Measurements from ENCODE around the gene CA5B. TPM values are rescaled to one million over a fixed set of nuclear protein-coding genes. Genes with fewer than 3 reads are reported as not detected.

The CA5B gene
- total and polyA plus RNA-seq, 10 of the 15 experiments (the other 5 are each of a cell fraction or from before 2014, with no cell fraction given): 1.2 to 6.0 (median 3.2) TPM

DNA sequence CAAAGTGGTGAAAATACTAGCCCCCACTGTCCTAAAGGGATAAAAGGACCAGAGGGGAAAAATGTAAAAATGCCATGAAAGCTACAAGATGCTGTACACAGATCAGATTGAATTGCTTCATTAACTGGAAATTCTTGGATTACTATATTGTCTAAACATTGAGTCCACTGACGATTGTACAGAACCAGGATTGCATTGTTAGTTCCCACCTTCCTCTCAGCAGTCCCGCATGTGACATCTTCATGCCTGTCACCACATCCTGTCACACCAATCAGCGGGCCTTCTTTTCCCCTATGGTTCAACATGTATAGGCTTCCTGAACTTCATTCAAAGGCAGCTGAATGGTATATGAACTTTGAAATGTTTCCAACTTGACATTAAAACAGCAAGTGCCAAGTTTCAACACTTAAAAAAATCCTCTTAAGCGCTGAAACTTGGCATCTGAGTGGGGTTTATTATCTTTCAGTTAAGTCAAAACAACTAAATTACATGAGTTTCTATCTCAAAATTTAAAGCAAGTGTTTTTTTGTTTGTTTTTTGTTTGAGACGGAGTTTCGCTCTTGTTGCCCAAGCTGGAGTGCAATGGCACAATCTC lies 76.8 kb downstream of the CA5B start:
- Histone ChIP-seq H3K36me3 (ENCODE audit: control insufficient read depth in 2 of 2, insufficient read depth in 2 of 2, low read length in 1 of 2) (peaks cover 10 to 38% of the 10 kb centered on the region in 2 experiments), H3K27me3 (replicated peaks in 1 of 2; ENCODE audit: control insufficient read depth in 2 of 2, insufficient read depth in 2 of 2, low read length in 1 of 2) (no peaks in the 10 kb centered on the region), H4K20me1 (ENCODE audit: control insufficient read depth, insufficient read depth) (no peaks in the 10 kb centered on the region), H3K27ac (ENCODE audit: control insufficient read depth, insufficient read depth) (no peak overlapping the region), H2AFZ (ENCODE audit: control insufficient read depth, low read depth, low read length) (no peak overlapping the region), H3K9me3 (replicated peaks; ENCODE audit: control insufficient read depth, insufficient read depth, low read length) (no peaks in the 10 kb centered on the region), H3K4me2 (ENCODE audit: control insufficient read depth, insufficient read depth) (no peak overlapping the region), H3K9ac (ENCODE audit: control insufficient read depth, insufficient read depth, low read length) (no peak overlapping the region), H3K79me2 (ENCODE audit: control insufficient read depth, insufficient read depth, low read length) (no peaks in the 10 kb centered on the region), H3K4me1 (ENCODE audit: control insufficient read depth, insufficient read depth, low read length) (peaks cover 6% of the 10 kb centered on the region; the same call in 1 of the 2 replicates), H3K4me3 (no peak overlapping the region)
- SMC1A ChIA-PET (ENCODE audit: uncharacterized antibody, unreplicated experiment): interaction anchor here (1.2 to 3.0 kb wide), 4 partner anchors 9 to 396 kb away, joined by 3 to 12 read pairs (median 4); no protein-coding TSS in a partner anchor
- BruUV-seq (replicated peaks): no TSS peak
- no peak for FAIRE-seq
- WGBS (ENCODE audit: insufficient coverage, insufficient replicate concordance, low lambda C conversion rate, missing lambda C conversion rate): 88% methylated on average over 6 of the region's 6 CpGs
- no peak for DNase-seq (ENCODE audit: low read depth, low spot score)
- in situ Hi-C loops (cut with MboI) (no loop called here), intact Hi-C loops (cut with micrococcal nuclease; ENCODE audit: unreplicated experiment) (loop anchor here (5.0 kb wide), 1 partner anchor 397 kb away; no protein-coding TSS in a partner anchor)
- CTCF ChIA-PET: interaction anchor here (0.7 to 2.2 kb wide), 5 partner anchors 11 to 323 kb away, joined by 3 to 13 read pairs (median 5); no protein-coding TSS in a partner anchor
- POLR2A ChIA-PET: no interaction called here
- no peak for ATAC-seq
- RAD21 ChIA-PET (ENCODE audit: unreplicated experiment): no interaction called here
- TF ChIP-seq, protein P1, sequence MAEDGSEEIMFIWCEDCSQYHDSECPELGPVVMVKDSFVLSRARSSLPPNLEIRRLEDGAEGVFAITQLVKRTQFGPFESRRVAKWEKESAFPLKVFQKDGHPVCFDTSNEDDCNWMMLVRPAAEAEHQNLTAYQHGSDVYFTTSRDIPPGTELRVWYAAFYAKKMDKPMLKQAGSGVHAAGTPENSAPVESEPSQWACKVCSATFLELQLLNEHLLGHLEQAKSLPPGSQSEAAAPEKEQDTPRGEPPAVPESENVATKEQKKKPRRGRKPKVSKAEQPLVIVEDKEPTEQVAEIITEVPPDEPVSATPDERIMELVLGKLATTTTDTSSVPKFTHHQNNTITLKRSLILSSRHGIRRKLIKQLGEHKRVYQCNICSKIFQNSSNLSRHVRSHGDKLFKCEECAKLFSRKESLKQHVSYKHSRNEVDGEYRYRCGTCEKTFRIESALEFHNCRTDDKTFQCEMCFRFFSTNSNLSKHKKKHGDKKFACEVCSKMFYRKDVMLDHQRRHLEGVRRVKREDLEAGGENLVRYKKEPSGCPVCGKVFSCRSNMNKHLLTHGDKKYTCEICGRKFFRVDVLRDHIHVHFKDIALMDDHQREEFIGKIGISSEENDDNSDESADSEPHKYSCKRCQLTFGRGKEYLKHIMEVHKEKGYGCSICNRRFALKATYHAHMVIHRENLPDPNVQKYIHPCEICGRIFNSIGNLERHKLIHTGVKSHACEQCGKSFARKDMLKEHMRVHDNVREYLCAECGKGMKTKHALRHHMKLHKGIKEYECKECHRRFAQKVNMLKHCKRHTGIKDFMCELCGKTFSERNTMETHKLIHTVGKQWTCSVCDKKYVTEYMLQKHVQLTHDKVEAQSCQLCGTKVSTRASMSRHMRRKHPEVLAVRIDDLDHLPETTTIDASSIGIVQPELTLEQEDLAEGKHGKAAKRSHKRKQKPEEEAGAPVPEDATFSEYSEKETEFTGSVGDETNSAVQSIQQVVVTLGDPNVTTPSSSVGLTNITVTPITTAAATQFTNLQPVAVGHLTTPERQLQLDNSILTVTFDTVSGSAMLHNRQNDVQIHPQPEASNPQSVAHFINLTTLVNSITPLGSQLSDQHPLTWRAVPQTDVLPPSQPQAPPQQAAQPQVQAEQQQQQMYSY (CRISPR knock-in tag; IDR thresholded peaks at IDR 0.05): no peak
- TF ChIP-seq NFYB (IDR thresholded peaks at IDR 0.05; ENCODE audit: insufficient read depth, low read depth, low read length): no peak
- TF ChIP-seq, protein P2, sequence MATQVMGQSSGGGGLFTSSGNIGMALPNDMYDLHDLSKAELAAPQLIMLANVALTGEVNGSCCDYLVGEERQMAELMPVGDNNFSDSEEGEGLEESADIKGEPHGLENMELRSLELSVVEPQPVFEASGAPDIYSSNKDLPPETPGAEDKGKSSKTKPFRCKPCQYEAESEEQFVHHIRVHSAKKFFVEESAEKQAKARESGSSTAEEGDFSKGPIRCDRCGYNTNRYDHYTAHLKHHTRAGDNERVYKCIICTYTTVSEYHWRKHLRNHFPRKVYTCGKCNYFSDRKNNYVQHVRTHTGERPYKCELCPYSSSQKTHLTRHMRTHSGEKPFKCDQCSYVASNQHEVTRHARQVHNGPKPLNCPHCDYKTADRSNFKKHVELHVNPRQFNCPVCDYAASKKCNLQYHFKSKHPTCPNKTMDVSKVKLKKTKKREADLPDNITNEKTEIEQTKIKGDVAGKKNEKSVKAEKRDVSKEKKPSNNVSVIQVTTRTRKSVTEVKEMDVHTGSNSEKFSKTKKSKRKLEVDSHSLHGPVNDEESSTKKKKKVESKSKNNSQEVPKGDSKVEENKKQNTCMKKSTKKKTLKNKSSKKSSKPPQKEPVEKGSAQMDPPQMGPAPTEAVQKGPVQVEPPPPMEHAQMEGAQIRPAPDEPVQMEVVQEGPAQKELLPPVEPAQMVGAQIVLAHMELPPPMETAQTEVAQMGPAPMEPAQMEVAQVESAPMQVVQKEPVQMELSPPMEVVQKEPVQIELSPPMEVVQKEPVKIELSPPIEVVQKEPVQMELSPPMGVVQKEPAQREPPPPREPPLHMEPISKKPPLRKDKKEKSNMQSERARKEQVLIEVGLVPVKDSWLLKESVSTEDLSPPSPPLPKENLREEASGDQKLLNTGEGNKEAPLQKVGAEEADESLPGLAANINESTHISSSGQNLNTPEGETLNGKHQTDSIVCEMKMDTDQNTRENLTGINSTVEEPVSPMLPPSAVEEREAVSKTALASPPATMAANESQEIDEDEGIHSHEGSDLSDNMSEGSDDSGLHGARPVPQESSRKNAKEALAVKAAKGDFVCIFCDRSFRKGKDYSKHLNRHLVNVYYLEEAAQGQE (IDR thresholded peaks at IDR 0.05; ENCODE audit: low read depth, low read length): no peak
- no peak for TF ChIP-seq PML (IDR thresholded peaks at IDR 0.05; ENCODE audit: low read length)
- no peak for TF ChIP-seq BMI1 (IDR thresholded peaks at IDR 0.05; ENCODE audit: borderline replicate concordance)
- TF ChIP-seq POLR2A (IDR thresholded peaks at IDR 0.05; ENCODE audit: low read depth, low read length): no peak
- no peak for TF ChIP-seq MTA3 (IDR thresholded peaks at IDR 0.05; ENCODE audit: borderline replicate concordance, low read length)
- TF ChIP-seq, protein P3, sequence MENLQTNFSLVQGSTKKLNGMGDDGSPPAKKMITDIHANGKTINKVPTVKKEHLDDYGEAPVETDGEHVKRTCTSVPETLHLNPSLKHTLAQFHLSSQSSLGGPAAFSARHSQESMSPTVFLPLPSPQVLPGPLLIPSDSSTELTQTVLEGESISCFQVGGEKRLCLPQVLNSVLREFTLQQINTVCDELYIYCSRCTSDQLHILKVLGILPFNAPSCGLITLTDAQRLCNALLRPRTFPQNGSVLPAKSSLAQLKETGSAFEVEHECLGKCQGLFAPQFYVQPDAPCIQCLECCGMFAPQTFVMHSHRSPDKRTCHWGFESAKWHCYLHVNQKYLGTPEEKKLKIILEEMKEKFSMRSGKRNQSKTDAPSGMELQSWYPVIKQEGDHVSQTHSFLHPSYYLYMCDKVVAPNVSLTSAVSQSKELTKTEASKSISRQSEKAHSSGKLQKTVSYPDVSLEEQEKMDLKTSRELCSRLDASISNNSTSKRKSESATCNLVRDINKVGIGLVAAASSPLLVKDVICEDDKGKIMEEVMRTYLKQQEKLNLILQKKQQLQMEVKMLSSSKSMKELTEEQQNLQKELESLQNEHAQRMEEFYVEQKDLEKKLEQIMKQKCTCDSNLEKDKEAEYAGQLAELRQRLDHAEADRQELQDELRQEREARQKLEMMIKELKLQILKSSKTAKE (IDR thresholded peaks at IDR 0.05; ENCODE audit: low read depth, poor library complexity, severe bottlenecking): no peak
- no peak for TF ChIP-seq SUZ12 (IDR thresholded peaks at IDR 0.05; ENCODE audit: unreplicated experiment)
- no peak for TF ChIP-seq POU2F2 (IDR thresholded peaks at IDR 0.05; ENCODE audit: borderline replicate concordance, low read depth, low read length)
- TF ChIP-seq BHLHE40 (IDR thresholded peaks at IDR 0.05; ENCODE audit: borderline replicate concordance in 1 of 2, low read depth in 2 of 2, low read length in 1 of 2): no peak
- TF ChIP-seq IKZF1 (conservative IDR thresholded peaks at IDR 0.05): no peak
- no peak for TF ChIP-seq POLR2AphosphoS5 (IDR thresholded peaks at IDR 0.05; ENCODE audit: low read length)
- no peak for TF ChIP-seq NBN (IDR thresholded peaks at IDR 0.05)

Measured in GM12878 (cell line).